Epithelial cell of proximal tubule (primary cell): Measurements from ENCODE around the gene USP34. TPM values are rescaled to one million over a fixed set of nuclear protein-coding genes. Genes with fewer than 3 reads are reported as not detected.
A peak's percentile ranks its signal among the peaks of the same experiment; 100 is the strongest.

Experiments
- DNase-seq: peaks from one replicate; pipeline ENCODE4 v3.0.0-alpha.2; 2011; ENCODE audit warnings: low read depth
- H3K4me3 ChIP-seq: 2 replicates; pipeline ENCODE4 v1.5.1; 2011; ENCODE audit warnings: low read depth, mild to moderate bottlenecking, low read length
- total RNA-seq: library from RNA; depleted of rRNA; stranded (reverse); fragments of >200 nt; gene quantifications from 2 replicates; pipeline ENCODE4 v1.2.3, GENCODE V29; 2015
- TF ChIP-seq, protein P1 (sequence below): conservative IDR thresholded peaks from 2 replicates; pipeline ENCODE4 v1.5.1; 2012; ENCODE audit warnings: low read depth, mild to moderate bottlenecking, low read length

The USP34 gene
- total RNA-seq, 1 donor from 2014 or later: 54.1 TPM

DNA sequence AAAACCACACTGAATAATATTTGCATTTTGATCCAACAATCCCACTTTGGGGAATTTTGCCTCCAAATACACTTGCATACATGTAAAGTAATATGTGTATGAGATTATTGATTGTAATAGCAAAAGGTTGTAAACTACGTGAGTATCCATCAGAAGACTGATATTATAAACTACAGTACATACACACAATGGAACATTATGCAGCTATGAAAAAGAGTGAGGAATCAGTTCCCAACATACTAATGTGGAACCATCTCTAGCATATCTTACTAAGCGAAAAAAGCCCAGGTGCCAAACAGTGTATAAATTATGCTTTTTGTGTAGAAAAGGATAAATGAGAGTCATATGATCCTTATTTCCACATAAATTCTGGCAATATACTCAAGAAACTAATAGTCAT lies 324.9 kb downstream of the USP34 start:
- TF ChIP-seq, protein P1, sequence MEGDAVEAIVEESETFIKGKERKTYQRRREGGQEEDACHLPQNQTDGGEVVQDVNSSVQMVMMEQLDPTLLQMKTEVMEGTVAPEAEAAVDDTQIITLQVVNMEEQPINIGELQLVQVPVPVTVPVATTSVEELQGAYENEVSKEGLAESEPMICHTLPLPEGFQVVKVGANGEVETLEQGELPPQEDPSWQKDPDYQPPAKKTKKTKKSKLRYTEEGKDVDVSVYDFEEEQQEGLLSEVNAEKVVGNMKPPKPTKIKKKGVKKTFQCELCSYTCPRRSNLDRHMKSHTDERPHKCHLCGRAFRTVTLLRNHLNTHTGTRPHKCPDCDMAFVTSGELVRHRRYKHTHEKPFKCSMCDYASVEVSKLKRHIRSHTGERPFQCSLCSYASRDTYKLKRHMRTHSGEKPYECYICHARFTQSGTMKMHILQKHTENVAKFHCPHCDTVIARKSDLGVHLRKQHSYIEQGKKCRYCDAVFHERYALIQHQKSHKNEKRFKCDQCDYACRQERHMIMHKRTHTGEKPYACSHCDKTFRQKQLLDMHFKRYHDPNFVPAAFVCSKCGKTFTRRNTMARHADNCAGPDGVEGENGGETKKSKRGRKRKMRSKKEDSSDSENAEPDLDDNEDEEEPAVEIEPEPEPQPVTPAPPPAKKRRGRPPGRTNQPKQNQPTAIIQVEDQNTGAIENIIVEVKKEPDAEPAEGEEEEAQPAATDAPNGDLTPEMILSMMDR: no peak
- no peak for DNase-seq
- H3K4me3 ChIP-seq: peak overlapping the region; percentile 97

DNA sequence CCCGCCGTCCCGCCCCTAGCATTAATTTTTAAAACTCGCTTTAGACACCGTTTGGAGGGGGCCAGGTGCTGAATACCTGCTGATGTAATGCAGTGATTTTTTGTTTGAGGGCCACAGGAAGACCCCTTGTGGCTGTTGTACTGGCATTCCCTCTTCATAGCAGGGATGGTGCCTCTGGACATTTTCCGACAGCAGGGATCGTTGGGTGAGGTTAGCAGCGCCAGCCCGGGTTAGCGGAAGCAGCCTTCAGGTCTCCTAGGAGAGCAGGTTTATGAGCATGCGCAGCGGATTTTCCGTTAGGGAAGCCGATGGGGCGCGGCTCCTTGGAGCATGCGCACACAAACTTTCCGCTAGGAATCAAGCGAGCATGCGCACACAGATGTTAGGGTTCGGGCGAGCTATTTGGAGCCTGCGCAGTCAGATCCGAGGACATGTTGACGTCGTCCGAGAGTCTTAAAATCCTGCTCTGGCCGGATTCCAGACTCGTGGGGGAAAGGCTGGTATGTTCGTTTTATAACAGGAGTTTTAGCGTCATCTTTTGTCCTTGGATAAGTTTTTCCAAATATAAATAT lies 326.1 kb downstream of the USP34 start:
- DNase-seq: peak; percentile 84
- peak overlapping the region; percentile 97 for H3K4me3 ChIP-seq

DNA sequence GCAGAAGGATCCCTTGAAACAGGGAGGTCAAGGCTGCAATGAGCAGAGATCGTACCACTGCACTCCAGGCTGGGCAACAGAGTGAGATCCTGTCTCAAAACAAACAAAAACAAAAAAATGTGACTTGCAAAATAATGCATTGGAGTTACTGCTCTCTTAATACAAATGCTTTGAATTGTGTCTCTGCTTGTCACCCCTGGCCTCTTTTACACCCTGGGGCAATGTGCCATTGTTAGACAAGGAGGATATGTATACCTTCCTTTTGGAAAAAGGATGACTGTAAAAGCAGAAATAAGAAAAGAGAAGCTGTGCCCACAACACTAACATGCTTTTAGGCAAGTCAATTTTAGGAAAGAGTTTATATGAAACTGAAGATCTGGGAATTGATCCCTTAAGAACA lies 329.7 kb downstream of the USP34 start:
- TF ChIP-seq, protein P1: no peak
- no peak overlapping the region for H3K4me3 ChIP-seq
- DNase-seq: no peak

More for the DNA sequence above, 326.1 kb downstream of the USP34 start:
- TF ChIP-seq, protein P1: no peak

DNA sequence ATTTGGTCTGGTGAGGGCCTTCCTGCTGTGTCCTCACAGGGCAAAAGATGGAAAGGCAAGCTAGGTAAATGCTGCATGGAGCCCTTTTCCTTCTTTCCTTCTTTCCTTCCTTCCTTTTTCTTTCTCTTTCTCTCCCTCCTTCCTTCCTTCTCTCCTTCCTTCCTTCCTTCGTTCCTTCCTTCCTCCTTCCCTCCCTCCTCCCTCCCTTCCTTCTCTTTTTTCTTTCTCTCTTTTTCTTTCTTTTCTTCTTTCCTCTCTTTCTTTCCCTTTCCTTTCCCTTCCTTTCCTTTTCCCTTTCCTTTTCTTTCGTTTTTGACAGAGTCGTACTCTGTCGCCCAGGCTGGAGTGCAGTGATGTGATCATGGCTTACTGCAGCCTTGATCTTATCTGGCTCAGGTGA lies 332.0 kb downstream of the USP34 start:
- TF ChIP-seq, protein P1: no peak
- H3K4me3 ChIP-seq: no peak overlapping the region
- no peak for DNase-seq

Other genes with a start within 250 kb of the USP34 start
- 104 and 128 TPM in 2 replicates for gene XPO1, start 67.3 kb upstream of the USP34 start, total RNA-seq